NCI-H146 (cell line): Measurements from ENCODE around the gene RAB9B.

Source experiments
- DNase-seq: peaks from one replicate; lab custom pipeline; 2025; lab: John Stamatoyannopoulos, UW

The RAB9B gene

DNA sequence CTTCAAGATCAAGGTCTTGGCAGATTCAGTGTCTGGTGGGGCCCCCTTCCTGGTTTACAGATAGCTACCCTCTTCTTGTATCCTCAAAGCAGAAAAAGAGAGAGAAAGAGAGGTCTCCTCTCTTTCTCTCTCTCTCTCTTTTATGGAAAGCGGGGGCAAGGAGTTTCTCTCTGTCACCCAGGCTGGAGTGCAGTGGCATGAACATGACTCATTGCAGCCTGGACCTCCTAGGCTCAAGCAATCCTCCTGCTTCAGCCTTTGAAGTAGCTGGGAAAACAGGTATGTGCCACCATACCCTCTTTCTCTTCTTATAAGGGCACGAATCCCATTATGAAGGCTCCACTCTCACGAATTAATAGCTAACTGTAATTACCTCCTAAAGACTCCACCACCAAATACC lies 20.2 kb downstream of the RAB9B start:
- no peak for DNase-seq

DNA sequence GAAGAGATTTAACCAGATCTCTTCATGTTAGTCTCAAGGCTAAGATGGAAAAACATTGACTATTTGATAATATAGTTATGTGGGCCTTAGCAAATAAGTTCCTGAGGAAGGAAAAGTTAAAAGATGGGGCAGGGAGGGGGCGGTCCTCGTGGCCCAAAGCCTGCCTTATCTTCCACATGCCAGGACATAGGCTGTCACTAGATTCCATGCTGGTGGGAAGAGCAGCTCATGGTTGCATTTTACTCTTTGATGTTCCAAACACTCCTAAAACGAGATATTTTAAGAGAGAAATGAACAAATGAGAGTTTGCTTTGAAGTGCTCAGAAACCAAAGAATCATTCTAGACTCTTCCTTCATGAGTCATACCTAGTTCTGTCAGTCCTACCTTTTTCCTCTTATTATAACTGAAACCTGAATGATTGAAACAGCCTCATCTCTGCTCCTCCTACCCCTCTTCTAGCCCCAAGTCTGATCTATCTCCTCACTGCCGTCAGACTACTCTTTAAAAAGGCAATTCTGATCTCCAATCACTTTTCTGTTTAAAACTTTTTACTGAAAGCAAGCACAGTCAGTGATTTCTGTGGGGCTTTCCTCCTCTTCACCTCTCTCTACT lies 25.1 kb downstream of the RAB9B start:
- DNase-seq, result no peak

DNA sequence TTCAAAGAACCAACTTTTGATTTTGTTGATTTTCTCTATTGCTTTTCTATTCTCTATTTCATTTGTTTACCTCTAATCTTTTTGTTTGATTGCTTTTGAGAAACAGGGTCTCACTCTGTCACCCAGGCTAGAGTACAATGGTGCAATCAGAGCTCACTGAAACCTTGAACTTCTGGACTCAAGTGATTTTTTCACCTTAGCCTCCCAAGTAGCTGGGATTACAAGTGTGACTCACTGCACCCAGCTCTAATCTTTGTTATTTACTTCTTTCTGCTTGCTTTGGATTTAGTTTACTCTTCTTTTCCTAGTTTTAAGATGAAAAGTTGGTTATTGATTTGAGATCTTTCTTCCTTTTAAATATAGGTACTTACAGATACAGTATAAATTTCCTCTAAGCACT lies 26.2 kb downstream of the RAB9B start:
- DNase-seq, result no peak

DNA sequence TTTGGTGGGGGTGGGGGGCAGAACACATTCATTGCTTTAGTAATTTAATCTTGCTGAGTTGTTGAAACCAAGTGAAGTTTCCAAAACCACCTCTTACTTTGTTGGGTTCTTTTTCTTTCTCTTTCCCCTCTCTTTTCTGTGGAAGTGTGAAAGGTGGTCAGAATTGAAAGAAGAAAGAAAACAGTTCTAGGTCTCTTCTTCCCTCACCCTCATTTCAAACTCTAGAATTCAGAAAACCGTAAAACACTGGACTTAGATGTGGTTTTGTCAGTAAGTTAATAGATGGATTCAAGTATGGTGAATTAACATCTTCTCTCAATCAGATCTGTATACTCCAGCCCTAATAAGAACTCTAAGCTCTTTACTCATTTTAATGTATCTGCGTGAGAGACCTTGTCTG lies 31.7 kb downstream of the RAB9B start:
- no peak for DNase-seq

DNA sequence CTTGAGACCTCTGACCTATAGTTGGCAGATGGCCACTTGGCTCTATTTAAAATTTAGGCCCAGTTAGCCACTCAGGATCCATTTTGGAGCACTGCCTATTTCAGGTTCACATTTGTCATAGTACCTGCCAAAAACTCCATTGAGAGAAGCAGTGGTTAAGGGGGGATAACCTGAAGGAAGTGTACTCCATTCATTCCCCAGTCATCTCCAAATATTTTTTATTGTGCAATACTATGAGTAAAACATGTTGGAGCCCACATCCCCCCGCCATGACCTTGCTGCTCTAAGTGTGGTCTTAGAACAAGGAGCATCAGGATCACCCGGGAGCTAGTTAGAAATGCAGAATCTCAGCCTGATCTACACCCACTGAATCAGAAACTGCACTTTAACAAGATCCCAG lies 34.4 kb downstream of the RAB9B start:
- DNase-seq, result no peak

DNA sequence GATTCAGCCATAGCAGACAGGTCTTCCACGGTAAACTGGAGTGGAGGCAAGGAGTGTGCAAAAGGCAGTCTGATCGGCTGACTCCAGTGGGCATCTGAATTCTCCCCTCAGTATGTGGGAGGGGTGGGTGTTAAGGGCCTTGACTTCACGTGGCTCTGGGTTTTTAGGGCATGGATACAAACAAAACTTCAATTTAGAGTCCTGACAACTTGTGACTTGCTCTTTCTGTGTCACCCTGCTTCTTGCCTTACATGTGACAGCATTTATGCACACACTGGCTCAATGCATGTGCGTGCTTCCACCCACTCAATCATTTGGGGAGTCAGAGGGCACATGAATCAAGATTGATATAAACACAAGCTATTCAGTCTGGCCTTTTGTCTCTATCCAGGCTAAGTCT lies 37.9 kb downstream of the RAB9B start:
- no peak for DNase-seq

DNA sequence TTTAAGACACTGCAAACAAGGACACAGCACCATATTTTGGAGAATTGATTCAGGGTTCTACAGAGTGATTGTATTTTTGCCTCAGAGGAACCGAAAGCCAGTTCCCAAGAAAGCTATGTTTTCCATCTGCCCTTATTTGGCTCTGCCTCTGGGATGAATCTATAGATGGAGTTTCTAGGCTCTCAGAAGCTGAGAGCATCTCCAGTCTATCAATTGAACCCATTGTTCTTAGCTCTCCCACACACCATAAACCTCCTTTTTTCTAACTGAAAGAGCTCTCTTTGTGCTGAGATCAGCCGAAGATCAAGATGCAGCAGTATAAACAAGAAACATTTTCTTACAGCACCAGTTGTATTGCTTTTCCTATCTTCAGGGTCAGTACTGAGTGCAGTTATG lies 38.5 kb downstream of the RAB9B start:
- DNase-seq, result no peak

DNA sequence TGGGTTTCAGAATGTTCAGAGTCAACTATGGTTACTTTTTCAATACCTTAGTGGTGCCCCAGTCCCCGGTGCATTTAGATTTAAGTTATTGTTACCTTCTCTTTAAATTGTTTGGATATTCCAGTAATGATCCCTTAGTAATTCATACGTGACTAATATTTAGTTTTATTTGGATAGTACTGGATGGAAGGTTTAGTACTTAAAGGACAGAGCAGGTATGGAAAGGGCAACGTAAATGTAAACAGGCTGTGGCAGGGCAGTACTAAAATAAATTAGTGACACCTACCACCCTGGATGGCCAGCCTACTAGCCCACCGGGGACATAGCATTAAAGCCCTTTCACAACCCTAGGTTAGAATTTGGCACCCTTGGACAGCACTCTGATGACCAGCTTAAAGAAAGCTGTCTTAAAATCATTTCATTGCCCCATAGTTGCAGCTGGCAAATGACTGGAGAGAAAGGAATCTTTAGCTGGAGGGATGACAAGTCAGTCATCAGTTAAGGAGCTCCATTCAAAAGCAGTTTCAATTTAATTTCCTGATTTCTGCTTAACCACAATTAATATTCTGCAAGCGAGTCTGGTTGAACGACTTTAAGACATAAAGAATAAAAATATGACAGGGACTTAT lies 39.0 kb downstream of the RAB9B start:
- no peak for DNase-seq

DNA sequence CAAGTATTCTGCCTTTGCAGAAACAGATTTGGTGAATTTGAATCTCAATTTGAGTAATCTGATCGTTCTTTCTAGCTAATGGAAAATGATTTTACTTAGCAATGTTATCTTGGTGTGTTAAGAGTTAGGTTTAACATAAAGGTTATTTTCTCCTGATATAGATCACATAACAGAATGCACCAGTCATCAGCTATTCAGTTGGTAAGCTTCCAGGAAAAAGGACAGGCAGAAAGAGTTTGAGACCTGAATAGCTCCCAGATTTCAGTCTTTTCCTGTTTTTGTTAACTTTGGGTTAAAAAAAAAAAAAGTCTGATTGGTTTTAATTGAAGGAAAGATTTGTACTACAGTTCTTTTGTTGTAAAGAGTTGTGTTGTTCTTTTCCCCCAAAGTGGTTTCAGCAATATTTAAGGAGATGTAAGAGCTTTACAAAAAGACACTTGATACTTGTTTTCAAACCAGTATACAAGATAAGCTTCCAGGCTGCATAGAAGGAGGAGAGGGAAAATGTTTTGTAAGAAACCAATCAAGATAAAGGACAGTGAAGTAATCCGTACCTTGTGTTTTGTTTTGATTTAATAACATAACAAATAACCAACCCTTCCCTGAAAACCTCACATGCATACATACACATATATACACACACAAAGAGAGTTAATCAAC lies 40.1 kb downstream of the RAB9B start:
- DNase-seq, result no peak

DNA sequence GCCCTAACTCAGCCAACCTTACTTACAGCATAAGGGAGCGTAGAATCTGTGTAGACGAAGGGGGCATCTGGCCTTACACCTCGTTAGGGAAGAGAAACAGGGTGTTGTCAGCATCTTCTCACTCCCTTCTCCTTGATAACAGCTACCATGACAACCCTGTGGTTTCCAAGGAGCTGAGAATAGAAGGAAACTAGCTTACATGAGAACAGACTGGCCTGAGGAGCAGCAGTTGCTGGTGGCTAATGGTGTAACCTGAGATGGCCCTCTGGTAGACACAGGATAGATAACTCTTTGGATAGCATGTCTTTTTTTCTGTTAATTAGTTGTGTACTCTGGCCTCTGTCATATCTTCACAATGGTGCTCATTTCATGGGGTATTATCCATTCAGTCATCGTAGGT lies 40.8 kb downstream of the RAB9B start:
- peak; percentile 85 for DNase-seq

DNA sequence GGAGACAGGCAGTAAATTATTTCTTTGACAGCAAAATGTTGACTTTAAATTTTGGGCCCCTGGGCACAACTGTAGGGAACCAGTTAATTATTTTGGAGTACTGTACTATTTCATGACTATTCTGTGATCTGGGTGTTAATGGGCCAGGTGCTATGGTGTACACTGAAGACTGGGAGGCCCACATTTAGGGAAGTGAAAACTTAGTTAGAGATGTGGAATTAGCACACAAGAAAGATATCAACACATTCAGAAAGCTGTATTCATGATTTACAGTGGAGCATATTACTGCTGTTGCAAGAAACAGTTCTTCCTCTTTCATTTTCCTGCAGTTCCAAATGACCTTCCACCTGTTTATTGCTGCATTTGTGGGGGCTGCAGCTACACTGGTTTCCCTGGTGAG lies 43.1 kb downstream of the RAB9B start:
- no peak for DNase-seq

DNA sequence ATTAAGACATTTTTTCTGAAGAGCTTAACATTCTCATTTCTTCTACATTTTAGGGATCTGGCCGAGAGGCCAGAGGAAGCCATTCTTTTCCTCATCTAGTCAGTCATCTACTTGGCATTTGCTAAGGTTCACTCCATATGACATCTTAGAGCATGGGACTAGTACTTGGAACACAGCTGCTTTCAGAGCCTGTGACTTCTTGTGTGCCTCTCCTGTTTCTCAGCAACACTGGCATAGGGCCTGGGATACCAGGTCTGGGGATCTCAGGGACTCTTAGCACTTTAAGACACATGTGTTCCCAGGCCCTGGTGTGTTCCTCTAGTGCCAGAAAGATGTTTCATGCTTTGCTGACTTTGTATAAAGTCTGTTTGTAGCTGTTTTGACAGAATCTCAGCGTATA lies 48.1 kb downstream of the RAB9B start:
- no peak for DNase-seq

DNA sequence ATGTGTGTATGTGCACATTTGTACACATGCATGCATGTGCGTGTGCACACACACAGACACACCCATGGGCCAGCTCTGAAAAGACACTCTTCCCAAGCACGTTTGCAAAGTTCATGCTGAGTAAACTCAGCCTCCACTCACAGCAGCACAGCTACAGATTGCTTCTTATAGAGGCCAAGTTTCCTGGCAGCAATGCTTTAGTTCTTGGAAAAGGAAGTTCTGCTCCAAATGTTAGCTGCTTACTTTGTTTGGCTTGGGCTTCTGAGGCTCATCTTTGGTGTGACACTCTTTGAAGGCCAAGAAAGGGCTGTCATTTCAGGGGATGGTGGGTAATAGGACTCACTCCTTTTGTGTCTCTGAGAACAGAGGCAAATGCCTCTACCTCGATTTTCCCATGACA lies 48.9 kb downstream of the RAB9B start:
- DNase-seq, result no peak

DNA sequence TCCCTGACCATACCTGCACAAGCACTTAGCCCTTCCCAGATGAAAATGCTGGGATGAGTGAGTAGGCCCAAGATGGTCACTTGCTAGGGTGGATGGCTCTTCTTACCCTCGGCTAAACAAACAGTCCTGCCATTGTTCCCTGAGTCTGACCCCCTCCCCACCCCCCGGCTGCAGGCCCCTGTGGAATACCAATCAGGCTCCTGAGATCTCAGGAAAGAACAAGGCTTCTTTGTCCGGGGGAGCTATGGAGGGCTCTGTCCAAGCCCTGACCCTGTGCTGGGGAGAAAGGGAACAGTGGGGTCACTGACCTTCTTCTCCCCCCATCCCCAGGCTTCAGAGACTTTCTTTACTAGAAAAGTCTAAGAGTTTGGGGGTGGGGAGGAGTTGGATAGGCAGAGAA lies 49.4 kb downstream of the RAB9B start:
- no peak for DNase-seq

DNA sequence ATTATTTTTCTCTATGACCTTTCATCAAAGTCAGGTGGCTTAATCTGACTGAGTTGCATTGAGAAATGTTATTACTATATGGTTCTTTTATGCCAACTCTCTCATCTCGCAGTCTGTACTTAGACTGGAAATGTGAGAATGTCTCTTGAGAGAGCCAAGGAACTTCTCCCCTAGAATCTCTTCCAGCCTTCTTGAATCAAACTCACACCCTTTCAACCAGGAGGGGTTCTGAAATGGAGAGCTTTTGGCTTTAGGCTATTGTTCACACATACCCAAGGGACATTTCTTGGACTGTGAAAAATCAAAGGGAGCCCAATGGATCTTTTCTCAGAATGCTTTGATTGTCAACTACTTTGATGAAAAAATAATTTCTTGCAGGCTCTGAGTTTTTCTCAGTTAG lies 50.4 kb downstream of the RAB9B start:
- no peak for DNase-seq

DNA sequence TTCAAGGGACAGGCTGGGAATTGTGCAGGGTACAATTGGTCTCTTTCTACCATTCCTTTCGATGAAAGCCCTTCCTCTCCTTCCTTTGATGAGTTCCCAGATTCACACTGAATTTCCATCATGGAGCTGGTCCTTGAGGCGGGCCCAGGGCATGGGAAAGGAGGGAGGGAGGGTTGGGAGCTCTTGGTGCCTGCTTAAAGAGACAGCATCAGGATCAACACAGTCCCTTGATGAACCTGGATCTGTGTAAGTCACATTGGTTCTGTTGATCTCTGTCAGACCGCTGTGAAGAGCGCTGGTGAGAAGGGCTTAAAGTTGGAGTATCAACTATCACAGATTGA lies 51.0 kb downstream of the RAB9B start:
- DNase-seq, result no peak

DNA sequence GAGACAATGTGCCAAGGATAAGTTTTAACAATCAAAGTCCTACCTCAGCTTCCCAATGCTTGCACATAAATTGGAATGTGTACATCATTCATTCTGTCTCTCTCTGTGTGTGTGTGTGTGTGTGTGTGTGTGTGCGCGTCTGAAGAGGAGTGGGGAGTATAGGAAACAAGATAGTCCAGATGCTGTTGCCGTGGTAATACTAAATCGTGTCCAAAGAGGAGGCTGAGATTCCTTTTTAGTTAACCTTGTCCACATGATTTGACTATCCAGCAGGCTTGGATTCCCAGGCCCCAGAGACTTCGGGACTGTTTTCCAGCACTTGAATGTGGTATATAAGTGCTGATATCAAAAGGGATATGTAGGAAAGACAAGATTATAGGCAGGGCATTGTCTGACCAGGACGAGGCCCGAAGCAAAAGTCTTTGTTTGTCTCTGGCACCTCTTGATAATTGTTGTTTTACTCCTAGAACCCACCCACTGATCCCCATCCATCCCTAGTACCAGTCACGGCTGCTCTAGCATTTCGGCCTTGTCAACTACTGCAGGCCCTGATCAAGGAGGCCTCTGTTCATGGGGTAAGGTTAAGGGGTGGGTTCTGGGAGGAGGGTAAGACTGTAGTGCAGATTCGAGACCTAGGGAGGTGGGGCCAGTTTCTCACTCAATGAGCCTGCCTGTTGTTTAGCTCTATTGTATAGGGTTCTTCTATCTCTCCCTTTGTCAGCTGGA lies 51.6 kb downstream of the RAB9B start:
- no peak for DNase-seq

DNA sequence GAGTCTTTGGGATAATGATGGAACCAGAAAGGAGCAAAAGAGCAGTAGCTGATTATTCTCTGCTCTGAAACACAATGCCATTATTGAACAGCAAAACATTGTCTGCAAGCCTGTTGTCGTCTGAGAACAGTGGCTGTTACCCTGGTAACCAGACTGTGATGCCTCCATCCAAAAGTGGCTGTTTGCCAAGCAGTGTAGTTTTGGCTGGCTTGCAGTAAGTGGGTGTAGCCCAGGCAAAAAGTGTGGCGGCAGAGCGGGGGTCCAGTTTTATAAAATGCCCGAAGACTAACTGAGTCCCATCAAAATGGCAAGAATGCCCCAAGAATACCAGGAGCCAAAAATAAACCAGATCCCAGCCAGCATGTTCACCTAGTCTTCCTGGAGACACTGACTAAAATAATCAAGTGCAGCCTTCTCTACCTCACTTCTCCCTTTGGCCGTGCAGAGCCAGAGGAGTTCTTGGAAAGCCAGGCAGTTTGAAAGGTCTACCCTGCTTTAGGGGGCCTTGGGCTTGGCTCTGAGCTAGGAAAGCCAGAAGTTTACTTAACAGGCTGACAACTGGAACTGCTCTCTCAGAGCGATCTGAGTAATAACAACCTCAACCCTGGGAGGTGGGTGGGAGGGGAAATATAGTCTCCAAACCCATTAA lies 52.8 kb downstream of the RAB9B start:
- DNase-seq, result peak; percentile 29

DNA sequence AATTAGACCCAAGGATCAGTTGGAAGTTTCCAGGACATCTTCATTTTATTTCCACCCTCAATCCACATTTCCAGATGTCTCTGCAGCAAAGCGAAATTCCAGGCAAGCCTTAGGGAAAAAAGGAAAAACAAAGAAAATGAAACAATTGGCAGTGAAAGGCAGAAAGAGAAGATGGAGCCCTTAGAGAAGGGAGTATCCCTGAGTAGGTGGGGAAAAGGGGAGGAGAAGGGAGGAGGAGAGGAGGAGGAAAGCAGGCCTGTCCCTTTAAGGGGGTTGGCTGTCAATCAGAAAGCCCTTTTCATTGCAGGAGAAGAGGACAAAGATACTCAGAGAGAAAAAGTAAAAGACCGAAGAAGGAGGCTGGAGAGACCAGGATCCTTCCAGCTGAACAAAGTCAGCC lies 55.5 kb downstream of the RAB9B start, which contains the start of gene PLP1:
PLP1 (plus strand) TSS at position 295 of the 400 bp plus-strand sequence. CDS start 156 bp downstream, outside the sequence.
- DNase-seq, result no peak

DNA sequence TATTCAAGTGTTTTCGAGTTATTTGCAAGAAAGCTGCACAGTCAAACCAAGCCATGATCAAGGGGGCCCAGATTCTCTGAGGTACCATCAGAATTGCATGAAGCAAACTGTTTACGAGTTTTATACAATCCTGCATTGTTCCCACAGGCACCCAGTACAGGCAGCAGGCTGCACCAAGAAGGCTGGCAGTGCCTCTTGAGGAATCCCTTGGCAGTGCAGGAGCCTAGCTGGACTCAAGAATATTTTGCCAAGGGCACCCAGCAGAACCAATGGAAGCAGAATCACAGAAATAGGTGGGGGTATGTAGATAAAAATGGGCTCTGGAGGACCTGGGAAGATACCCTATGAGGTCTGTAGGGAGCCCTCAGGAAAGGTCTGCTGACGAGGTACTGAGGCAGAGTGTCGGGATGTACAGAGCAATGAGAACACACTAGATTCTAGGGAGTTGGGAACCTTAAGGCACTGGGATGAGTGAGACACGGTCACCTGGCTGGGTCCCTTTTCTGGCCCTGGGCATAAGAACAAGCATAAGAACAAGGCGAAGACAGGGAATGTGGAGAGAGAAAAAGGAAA lies 57.9 kb downstream of the RAB9B start:
- DNase-seq, result peak; percentile 57

DNA sequence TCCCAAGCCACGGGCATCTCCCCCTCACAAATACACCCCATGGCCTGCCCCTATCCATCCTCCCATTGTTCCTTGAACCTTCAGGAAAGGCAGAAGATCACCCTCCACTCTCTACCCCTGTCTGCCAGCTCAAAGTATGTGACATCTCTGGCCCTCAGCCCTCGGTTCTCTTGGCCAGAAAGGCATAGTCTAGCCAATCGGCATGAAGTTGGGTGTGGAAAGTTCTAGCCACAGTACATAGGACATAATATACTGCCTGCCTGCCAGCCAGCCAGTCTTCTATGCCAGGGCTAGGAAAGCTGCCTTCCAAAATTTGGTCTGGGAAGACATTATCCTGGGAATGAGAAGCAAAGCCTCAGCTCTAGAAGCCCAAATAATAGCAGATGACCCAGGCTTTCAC lies 58.6 kb downstream of the RAB9B start:
- DNase-seq, result no peak
